ENCODE results near the gene OGFOD2.
"Not testable (repeated sequence)": the region's sequence is repeated elsewhere in the genome, so short reads cannot be mapped to it uniquely, and the experiment has no call there.

OGFOD2 gene

GRCh38 chr12:122974892-122975789 is at the start of gene OGFOD2:
OGFOD2 (plus strand) TSS chr12:122975244; CDS start chr12:122975252, 8 bp downstream.
- peak; percentile 91 for DNase-seq

- no peak for DNase-seq
Observed at GRCh38 chr12:122927756-122928403, 47.2 kb upstream of the OGFOD2 start.

- no peak for DNase-seq
Observed at GRCh38 chr12:122928404-122929147, 46.5 kb upstream of the OGFOD2 start.

GRCh38 chr12:122929148-122929538 is 45.9 kb upstream of the OGFOD2 start:
- no peak for DNase-seq

- no peak for DNase-seq
Observed at GRCh38 chr12:122929812-122930211, 45.2 kb upstream of the OGFOD2 start.

GRCh38 chr12:122932207-122932606 is 42.8 kb upstream of the OGFOD2 start:
- no peak for DNase-seq

- no peak for DNase-seq
Observed at GRCh38 chr12:122934722-122935121, 40.3 kb upstream of the OGFOD2 start.

- DNase-seq, result no peak
Observed at GRCh38 chr12:122935318-122935717, 39.7 kb upstream of the OGFOD2 start.

GRCh38 chr12:122937622-122938091 is 37.4 kb upstream of the OGFOD2 start:
- no peak for DNase-seq

GRCh38 chr12:122939125-122939524 is 35.9 kb upstream of the OGFOD2 start:
- DNase-seq, result no peak

GRCh38 chr12:122941351-122941750 is 33.7 kb upstream of the OGFOD2 start:
- not testable (repeated sequence) for DNase-seq

- DNase-seq, result peak; percentile 37
Observed at GRCh38 chr12:122942637-122943036, 32.4 kb upstream of the OGFOD2 start.

- no peak for DNase-seq
Observed at GRCh38 chr12:122943196-122943595, 31.8 kb upstream of the OGFOD2 start.

GRCh38 chr12:122944605-122945592 is 30.1 kb upstream of the OGFOD2 start:
- DNase-seq, result no peak

GRCh38 chr12:122946690-122947341 is 28.2 kb upstream of the OGFOD2 start:
- peak; percentile 82 for DNase-seq

GRCh38 chr12:122947352-122947792 is 27.7 kb upstream of the OGFOD2 start:
- DNase-seq, result no peak

- no peak for DNase-seq
Observed at GRCh38 chr12:122948605-122949004, 26.4 kb upstream of the OGFOD2 start.

- DNase-seq, result no peak
Observed at GRCh38 chr12:122949405-122949804, 25.6 kb upstream of the OGFOD2 start.

- DNase-seq, result no peak
Observed at GRCh38 chr12:122949816-122950675, 25.0 kb upstream of the OGFOD2 start.

GRCh38 chr12:122951406-122951805 is 23.6 kb upstream of the OGFOD2 start:
- DNase-seq, result no peak
